Activated naive CD8-positive, alpha-beta T cell treated with anti-CD3 and anti-CD28 coated beads, Interleukin-2, amount 50 U/mL, for 24 hours (primary cell): ENCODE measurements around the gene KAT6B.

Experiments used
- ATAC-seq: fragments of 150-1000 bp; cut with Tn5 transposase; one replicate; pipeline ENCODE4 v1.10.0; 2021
- DNase-seq: peaks from one replicate; pipeline ENCODE4 v3.0.0; 2021
- H3K27ac Mint-ChIP-seq: one replicate; pipeline ENCODE4 v1.8.0; 2021; ENCODE audit warnings: mild to moderate bottlenecking, mixed read lengths
- H3K27me3 Mint-ChIP-seq: one replicate; pipeline ENCODE4 v1.8.0; 2021; ENCODE audit warnings: mixed read lengths
- H3K36me3 Mint-ChIP-seq: one replicate; pipeline ENCODE4 v1.8.0; 2021; ENCODE audit warnings: low read depth, mixed read lengths
- H3K4me1 Mint-ChIP-seq: one replicate; pipeline ENCODE4 v1.8.0; 2021; ENCODE audit warnings: mixed read lengths
- H3K4me3 Mint-ChIP-seq: one replicate; pipeline ENCODE4 v1.8.0; 2021; ENCODE audit warnings: mild to moderate bottlenecking, moderate library complexity, mixed read lengths
- H3K9me3 Mint-ChIP-seq: one replicate; pipeline ENCODE4 v1.8.0; 2021; ENCODE audit warnings: mixed read lengths

KAT6B gene

DNA sequence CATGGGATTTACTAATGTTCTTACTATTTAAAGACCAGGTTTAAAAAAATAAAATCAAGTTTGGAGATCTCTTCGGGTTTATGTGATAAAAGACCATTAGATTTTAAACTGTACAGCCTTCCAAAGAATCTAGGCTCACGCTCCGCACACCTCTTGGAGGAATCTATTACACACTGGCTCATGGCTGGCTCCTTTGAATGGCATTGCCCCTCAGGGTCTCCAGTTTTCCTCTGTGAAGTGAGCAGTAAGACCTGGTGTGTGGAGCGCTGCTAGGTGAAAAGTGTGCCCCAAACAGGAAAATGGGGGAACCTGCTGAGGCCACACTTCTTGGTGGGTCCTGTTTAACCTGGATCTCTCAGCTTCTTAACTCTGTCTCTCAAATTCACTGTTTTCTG is 142.3 kb downstream of the KAT6B start:
- Mint-ChIP-seq H3K9me3 (peaks cover 4% of the 10 kb centered on the region), H3K36me3 (peaks cover 20% of the 10 kb centered on the region), H3K4me3 (peak overlapping the region; percentile 56), H3K4me1 (peaks cover 58% of the 10 kb centered on the region), H3K27ac (peak overlapping the region; percentile 36), H3K27me3 (no peaks in the 10 kb centered on the region)
- DNase-seq (no peak), ATAC-seq (no peak)

DNA sequence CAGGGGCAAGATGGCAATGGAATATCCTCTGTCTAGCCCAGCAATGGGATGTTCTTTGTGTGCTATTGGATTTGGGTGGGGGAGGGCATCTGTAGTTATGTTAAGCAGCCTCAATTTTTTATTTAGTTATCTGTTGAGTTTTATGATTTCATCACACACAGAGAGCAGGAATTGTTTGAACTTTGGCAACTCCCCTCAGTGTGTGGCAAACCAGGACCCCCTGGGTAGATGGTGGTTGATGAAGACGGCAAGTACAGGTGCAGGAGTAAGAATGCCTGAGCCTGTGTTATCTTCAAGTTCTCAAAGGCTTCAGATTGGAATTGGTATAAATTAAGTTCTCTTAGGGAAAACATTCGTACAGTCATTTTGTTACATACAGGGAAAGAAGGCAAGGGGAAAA is 142.7 kb downstream of the KAT6B start:
- no peak for ATAC-seq
- no peak overlapping the region for H3K4me3 Mint-ChIP-seq

DNA sequence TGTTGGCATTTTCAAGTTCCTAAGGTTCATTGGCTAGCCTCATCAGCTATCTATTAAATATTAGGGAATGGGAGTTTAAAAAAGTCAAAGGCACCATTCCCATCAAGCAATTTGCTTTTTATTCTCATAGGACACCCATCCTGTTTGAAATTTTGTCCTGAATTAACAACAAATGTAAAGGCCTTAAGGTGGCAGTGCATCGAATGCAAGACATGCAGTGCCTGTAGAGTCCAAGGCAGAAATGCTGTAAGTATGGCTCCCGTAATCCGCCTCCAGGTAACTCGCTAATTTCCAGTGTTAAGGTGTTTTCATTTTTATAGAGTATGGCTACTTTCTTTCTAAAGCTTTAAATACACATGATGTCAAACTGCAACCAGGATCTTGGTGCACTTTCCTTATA is 143.1 kb downstream of the KAT6B start:
- ATAC-seq (no peak), DNase-seq (no peak)
- Mint-ChIP-seq H3K36me3 (peaks cover 21% of the 10 kb centered on the region), H3K4me1 (peaks cover 53% of the 10 kb centered on the region), H3K4me3 (no peak overlapping the region), H3K9me3 (peaks cover 4% of the 10 kb centered on the region), H3K27me3 (no peaks in the 10 kb centered on the region), H3K27ac (peak overlapping the region; percentile 36)

More for the DNA sequence above, 142.7 kb downstream of the KAT6B start:
- DNase-seq: no peak
- H3K4me1 Mint-ChIP-seq: peaks cover 55% of the 10 kb centered on the region
- H3K36me3 Mint-ChIP-seq: peaks cover 20% of the 10 kb centered on the region
- H3K27ac Mint-ChIP-seq: peak overlapping the region; percentile 36
- H3K27me3 Mint-ChIP-seq: no peaks in the 10 kb centered on the region
- peaks cover 4% of the 10 kb centered on the region for H3K9me3 Mint-ChIP-seq

DNA sequence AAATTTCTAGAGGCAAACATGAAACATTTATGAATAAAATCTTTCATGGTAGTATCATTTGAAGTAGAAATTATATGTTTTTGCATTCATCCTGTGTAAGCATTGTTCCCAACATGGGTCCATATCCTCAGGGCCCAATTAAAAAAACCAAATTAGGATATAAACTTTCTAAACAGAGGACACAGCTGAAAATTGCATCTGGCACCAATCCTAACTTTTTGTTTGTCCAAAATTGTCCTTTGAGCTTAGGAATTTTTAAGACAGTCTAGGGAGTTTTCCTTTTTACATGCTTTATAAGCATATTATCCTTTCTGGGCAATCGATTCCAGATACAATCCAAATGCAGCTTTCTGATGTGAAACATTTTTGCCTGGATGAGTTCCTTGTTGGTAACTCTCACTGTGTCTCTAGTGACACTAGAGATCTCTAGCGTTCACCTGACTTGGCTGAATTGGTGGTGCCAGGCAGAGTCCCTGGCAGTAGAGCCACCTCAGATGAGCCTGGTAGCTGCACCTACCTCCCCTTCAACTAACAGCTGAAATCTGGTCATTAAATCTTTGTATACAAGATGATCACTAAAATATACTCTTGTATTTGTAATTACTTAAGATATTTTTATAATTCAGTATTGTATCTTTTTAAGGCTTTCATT is 147.5 kb downstream of the KAT6B start:
- Mint-ChIP-seq H3K9me3 (no peaks in the 10 kb centered on the region), H3K4me1 (peaks cover 67% of the 10 kb centered on the region), H3K27ac (no peak overlapping the region), H3K4me3 (no peak overlapping the region), H3K36me3 (peaks cover 24% of the 10 kb centered on the region), H3K27me3 (no peaks in the 10 kb centered on the region)
- no peak for ATAC-seq
- no peak for DNase-seq

DNA sequence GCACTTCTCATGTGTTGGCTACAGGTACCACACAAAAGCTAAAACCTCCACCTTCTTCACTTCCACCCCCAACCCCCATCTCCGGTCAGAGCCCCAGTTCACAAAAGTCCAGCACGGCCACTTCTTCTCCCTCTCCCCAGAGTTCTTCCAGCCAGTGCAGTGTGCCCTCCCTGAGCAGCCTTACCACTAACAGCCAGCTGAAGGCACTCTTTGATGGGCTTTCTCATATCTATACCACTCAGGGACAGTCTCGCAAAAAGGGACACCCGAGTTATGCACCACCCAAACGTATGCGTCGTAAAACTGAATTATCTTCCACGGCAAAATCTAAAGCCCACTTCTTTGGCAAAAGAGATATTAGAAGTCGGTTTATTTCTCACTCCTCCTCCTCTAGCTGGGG is 149.4 kb downstream of the KAT6B start:
- H3K4me1 Mint-ChIP-seq: peaks cover 57% of the 10 kb centered on the region
- no peak overlapping the region for H3K27ac Mint-ChIP-seq
- peaks cover 25% of the 10 kb centered on the region for H3K36me3 Mint-ChIP-seq

DNA sequence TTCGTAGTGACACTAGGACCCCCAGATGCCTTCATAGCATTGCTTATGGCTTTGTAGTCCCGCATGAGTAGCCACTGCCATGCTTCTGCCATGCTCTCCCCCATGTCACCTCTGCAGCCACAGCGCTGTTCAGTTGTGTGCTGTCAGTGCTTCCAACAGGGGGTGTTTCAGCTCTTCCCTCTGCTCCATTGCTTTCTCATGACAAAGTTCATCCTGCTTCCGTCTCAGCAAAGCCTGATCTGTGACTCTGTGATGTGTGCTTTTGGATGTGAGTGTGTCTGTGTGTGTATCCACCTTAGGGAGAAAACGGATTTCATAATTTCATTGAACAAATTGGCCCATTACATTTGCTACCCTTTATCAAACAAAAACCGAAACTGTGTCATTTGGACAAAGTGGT is 150.2 kb downstream of the KAT6B start:
- DNase-seq (no peak), ATAC-seq (no peak)
- no peaks in the 10 kb centered on the region for H3K27me3 Mint-ChIP-seq
- peaks cover 52% of the 10 kb centered on the region for H3K4me1 Mint-ChIP-seq
- H3K36me3 Mint-ChIP-seq: peaks cover 25% of the 10 kb centered on the region
- H3K4me3 Mint-ChIP-seq: no peak overlapping the region
- peak overlapping the region; percentile 12 for H3K27ac Mint-ChIP-seq
- H3K9me3 Mint-ChIP-seq: no peaks in the 10 kb centered on the region

More for the DNA sequence above, 149.4 kb downstream of the KAT6B start:
- no peak for DNase-seq
- Mint-ChIP-seq H3K27me3 (no peaks in the 10 kb centered on the region), H3K9me3 (no peaks in the 10 kb centered on the region), H3K4me3 (no peak overlapping the region)
- no peak for ATAC-seq

DNA sequence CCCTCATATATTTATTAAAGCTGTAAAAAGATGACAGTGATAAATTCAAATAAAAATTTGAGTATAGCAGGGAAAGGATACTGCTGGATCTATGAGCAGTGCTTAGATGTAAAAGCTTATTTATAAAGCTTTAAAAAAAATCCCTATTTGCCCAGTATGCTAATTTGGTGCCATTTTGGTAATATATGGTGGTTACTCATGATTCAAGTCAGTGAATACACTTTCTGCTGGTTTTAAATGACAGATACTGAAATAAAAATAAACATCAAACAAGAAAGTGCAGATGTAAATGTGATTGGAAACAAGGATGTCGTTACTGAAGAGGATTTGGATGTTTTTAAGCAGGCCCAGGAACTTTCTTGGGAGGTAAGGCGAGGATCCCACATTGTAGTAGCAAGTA is 150.7 kb downstream of the KAT6B start:
- H3K36me3 Mint-ChIP-seq: peaks cover 25% of the 10 kb centered on the region
- H3K27ac Mint-ChIP-seq: peak overlapping the region; percentile 85
- ATAC-seq: peak; percentile 70
- DNase-seq: no peak
- no peaks in the 10 kb centered on the region for H3K27me3 Mint-ChIP-seq
- peak overlapping the region; percentile 45 for H3K4me3 Mint-ChIP-seq
- peaks cover 49% of the 10 kb centered on the region for H3K4me1 Mint-ChIP-seq
- no peaks in the 10 kb centered on the region for H3K9me3 Mint-ChIP-seq

DNA sequence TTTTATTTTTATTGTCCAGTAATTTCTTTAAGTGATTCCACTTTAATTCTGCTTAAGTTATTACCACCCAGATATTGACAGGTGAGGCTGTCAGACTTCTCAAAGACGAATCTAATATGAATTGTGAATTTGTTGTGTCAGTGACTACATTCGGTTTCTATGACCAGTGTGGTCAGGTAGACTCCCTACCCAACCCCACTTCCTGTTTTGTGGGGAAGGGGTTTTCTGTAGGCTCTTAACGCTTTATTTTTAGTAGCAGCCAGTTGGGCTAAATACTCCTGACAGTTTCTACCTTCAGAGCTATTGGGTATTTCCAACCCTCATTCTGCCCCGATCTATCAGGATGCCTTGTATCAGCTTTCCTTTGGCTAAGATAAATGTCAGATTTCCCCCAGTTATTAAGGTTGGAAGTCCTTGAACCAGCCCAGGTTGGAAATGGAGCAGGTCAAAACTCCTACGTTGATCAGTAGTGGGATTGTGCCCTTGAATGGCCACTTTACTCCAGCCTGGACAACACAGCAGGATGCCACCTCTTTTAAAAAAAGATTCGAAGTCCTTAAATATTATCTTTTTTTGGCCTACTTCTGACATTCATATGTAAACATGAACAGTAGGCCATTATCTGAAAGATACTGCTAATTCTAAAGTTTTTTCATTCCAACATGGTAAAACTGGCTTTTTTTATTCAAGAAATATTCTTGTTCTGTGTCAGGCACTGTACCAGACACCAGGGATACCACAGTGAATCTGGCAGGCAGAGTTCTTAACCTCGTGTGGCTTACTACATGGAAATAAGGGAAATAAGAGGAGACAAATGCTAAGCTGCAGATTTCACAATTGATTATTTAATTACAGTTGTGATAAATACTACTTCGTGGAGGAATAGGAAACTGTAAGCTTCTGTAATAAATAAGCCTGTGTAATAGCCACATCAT is 151.8 kb downstream of the KAT6B start:
- H3K36me3 Mint-ChIP-seq: peaks cover 31% of the 10 kb centered on the region
- DNase-seq: peak; percentile 41

DNA sequence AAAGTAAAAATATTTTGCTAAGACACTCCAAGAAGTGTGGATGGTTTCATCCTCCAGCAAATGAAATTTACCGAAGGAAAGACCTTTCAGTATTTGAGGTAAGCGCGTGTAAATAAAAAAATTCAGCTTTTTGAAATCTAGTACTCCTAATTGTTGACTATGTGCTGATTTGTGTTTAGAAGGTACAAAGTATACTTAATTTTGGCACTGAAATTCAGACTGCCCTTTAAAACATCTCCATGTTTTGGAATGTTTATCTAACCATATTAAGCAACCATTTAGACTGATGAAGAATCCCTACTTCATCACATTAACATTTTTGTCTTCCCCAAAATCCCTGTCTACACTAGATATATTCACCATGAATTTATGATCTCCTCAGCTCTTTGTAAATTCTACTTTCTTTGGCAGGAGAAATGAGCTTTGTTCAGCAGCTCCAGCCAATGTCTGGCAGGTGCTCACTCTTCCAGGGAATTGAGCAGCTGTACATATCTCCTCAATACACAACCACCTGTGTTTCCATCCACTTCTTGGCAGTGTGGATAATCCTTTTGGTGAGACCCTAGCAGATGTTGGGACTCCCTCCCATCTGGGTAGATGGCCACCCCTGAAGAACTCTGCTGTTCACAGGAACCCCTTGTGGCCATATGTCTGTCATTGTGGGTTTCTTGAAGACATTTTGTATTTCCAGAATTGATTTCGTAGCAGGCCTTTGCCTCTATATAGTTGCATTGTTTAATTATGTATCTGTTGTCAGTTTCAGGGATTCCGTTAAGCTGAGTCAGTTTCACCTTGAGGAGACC is 155.6 kb downstream of the KAT6B start:
- no peaks in the 10 kb centered on the region for H3K9me3 Mint-ChIP-seq
- no peak for ATAC-seq
- H3K4me1 Mint-ChIP-seq: peaks cover 29% of the 10 kb centered on the region
- DNase-seq: no peak
- no peak overlapping the region for H3K4me3 Mint-ChIP-seq
- peaks cover 28% of the 10 kb centered on the region for H3K36me3 Mint-ChIP-seq
- H3K27ac Mint-ChIP-seq: peak overlapping the region; percentile 15
- no peaks in the 10 kb centered on the region for H3K27me3 Mint-ChIP-seq

More for the DNA sequence above, 151.8 kb downstream of the KAT6B start:
- H3K4me1 Mint-ChIP-seq: peaks cover 53% of the 10 kb centered on the region
- peak overlapping the region; percentile 45 for H3K4me3 Mint-ChIP-seq
- ATAC-seq: peak; percentile 92
- peak overlapping the region; percentile 85 for H3K27ac Mint-ChIP-seq
- H3K27me3 Mint-ChIP-seq: no peaks in the 10 kb centered on the region
- H3K9me3 Mint-ChIP-seq: no peaks in the 10 kb centered on the region

DNA sequence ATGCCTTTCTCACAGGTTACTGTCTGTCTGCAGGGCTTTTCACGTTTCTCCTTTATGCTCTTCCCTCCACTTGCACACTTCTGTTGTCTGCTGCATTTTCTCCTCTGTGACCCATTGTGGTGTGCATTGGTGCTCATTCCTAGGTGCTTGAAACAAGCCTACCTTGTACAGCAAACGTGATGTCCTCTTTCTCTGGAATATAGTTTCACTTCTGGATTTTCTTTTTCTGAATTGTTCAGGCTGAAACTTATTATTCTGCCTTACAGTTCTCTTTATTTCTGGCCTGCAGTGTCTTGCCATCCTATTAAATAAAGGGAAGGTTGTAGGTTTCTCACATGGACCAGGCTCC is 156.2 kb downstream of the KAT6B start:
- no peaks in the 10 kb centered on the region for H3K9me3 Mint-ChIP-seq
- no peaks in the 10 kb centered on the region for H3K27me3 Mint-ChIP-seq
- no peak for DNase-seq
- H3K27ac Mint-ChIP-seq: peak overlapping the region; percentile 15
- peaks cover 26% of the 10 kb centered on the region for H3K4me1 Mint-ChIP-seq
- no peak for ATAC-seq
- H3K36me3 Mint-ChIP-seq: peaks cover 28% of the 10 kb centered on the region
- H3K4me3 Mint-ChIP-seq: no peak overlapping the region

DNA sequence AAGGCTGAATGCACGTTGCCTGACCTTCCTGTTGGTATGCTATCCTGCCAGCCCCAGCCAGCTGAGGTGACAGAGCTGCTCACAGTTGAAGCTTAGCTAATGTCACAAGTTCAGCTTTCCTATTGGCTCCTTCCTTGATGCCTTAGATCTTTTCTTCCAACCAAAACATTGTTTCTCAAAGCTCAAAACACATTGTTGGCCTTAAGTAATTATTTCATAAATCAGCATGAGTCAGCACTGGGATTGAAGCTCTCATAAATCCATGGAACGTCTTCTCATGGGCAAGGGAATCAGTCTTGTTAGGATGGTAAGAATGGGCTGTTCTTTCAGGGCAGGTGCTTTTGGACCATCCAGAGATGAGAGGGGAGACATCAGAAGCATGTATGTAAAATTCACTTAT is 157.0 kb downstream of the KAT6B start:
- Mint-ChIP-seq H3K27me3 (no peaks in the 10 kb centered on the region), H3K4me3 (no peak overlapping the region), H3K36me3 (peaks cover 27% of the 10 kb centered on the region), H3K27ac (no peak overlapping the region), H3K9me3 (no peaks in the 10 kb centered on the region), H3K4me1 (peaks cover 26% of the 10 kb centered on the region)
- DNase-seq (no peak), ATAC-seq (no peak)

DNA sequence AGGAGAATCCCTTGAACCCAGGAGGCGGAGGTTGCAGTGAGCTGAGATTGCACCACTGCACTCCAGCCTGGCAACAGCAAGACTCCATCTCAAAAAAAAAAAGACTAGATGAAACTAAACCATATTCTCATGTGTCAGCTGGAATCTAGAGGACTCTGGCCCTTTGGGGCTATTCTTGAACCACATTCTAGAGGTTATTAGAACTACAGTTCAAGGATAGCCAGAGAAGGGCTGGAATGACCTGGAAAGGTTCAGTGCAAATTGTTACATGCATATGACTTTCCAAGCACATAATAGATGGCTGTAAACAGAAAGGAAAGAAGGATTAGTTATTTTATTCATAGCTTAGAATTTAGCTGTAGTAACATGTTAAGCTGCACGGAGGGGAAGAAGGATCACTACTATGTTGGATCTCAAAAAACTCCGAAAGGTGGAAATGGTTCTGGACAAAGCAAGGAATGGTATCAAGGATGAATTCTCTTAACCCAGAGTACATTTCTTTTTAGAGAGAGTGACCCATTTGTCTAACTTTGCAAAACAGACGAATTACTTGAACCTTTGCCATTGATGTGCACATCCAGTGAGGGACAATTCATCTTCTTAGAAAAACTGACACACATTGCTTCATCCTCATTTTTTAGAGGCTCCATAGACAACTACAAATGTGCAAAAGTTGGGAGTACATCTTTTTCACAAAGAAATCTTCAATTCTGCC is 161.1 kb downstream of the KAT6B start:
- DNase-seq: no peak
- Mint-ChIP-seq H3K27ac (no peak overlapping the region), H3K27me3 (no peaks in the 10 kb centered on the region), H3K36me3 (peaks cover 24% of the 10 kb centered on the region), H3K4me3 (no peak overlapping the region), H3K9me3 (no peaks in the 10 kb centered on the region), H3K4me1 (peaks cover 21% of the 10 kb centered on the region)
- ATAC-seq: no peak

DNA sequence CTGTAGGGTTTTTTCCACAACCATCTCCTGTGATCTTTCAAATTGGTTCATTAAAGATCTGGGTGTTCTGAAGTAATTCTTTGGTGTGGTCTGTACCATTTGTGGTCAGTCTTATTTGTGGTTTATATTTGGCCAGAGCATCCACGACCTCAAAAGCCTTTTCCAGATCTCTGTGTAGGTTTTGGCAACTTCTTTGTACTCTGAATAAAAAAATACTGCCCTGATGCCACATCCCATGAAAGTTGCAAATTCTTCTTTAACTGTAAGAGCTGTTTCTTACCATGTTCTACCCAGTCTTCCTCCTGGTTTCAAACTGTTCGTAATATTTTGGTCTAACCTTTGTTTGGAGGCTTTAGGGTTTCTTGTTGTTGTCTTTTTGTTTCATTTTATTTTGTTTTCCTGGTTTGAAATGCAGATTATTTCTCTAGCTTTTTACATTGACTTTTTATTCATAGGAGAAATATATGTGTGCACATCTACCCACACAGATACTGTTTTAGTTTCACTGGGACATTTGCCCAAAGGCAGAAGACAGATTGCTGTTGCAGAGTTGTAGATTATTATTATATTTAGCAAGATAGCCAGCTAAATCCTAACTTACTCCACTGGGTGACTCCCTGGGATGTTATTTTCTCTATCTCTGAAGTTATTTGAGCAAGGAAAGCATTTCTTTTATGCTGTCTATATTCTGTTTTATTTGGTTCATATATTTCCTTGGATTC is 161.8 kb downstream of the KAT6B start:
- Mint-ChIP-seq H3K9me3 (no peaks in the 10 kb centered on the region), H3K4me1 (peaks cover 16% of the 10 kb centered on the region), H3K27me3 (no peaks in the 10 kb centered on the region), H3K27ac (no peak overlapping the region), H3K4me3 (no peak overlapping the region), H3K36me3 (peaks cover 24% of the 10 kb centered on the region)
- ATAC-seq: no peak
- DNase-seq: no peak
